GM18951 (cell line): ENCODE measurements around the gene FIBCD1.

Source experiments
- POLR2A ChIP-seq: IDR thresholded peaks from 4 replicates; pipeline ENCODE4 v1.6.1; 2011; ENCODE audit warnings: mild to moderate bottlenecking; ENCODE audit not compliant: insufficient read length, insufficient read depth; ENCODE audit errors: extremely low read depth
- in situ Hi-C: fragments of 300-500 bp; cut with MboI; formaldehyde crosslinking; loops from one replicate; pipeline ENCODE4 v1.12.0; 2022; ENCODE audit warnings: low sequenced_read_pairs, mixed read lengths, inconsistent platforms; ENCODE audit not compliant: unreplicated experiment

Gene FIBCD1

DNA sequence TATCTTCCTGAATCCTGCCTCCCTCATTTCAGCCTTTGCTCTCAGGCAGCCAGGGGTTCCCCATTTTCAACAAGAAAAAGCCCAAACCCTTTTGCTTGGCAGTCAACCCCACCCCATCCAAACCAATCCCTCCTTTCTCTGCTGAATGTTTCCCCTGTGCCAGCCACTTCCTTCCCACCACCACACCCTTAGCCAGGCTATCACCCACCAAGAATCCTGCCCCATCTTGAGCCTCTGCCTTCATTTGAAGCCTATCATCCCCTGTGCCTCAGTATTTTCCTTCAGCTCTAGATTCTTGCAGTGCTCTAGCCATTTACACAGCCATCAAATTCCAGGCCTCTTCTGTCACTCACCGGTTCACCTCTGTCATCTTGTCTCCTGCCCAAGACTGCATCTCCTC, 15.3 kb upstream of the FIBCD1 start:
- in situ Hi-C loops = no loop called here
- TF ChIP-seq POLR2A = no peak

DNA sequence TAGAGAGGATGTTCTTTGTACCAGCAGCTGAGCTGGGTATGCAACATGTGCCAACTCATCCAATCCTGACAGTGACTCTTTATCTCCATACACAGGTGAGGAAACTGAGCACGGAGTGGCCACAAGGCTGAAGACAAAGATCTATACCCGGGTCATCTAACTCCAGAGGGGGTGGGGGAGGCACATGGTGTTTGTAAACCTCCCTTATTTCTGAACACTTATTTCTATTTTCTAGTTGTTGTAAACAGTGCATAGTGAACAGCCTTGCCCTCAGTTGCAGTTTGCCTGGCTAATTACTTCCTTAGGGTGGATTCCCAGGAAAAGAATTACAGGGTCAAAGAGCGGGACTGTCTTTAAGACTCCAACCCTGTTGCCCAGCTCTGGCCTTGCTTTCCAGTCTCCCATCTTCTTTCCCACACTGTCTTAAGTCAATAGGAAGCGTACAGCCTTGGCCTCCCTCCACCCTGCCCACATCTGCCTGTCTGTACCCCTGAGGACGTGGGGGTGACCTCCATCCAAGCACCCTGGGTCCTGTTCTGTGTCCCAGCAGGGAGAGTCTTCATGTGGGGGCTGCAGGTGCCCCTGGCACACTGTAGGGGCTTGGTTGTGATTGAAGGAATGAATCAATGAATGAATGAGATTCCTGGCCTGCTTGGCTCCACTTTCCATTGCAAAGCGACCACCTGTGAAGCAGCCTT, 13.2 kb upstream of the FIBCD1 start:
- TF ChIP-seq POLR2A = no peak
- in situ Hi-C loops = no loop called here

DNA sequence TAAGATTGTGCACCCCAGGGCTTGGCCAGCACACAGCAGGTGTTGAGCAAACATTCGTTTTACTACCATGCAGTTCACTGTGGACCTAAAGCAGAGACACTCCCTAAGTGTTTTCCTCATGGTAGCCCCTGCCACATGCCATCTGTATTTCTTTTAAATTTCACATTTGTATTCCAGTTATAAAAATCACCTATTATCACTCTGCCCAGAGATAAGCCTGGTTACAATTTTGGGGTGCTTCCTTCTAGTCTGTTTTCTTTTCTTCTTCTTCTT, 10.9 kb upstream of the FIBCD1 start:
- TF ChIP-seq POLR2A = no peak
- in situ Hi-C loops = no loop called here

DNA sequence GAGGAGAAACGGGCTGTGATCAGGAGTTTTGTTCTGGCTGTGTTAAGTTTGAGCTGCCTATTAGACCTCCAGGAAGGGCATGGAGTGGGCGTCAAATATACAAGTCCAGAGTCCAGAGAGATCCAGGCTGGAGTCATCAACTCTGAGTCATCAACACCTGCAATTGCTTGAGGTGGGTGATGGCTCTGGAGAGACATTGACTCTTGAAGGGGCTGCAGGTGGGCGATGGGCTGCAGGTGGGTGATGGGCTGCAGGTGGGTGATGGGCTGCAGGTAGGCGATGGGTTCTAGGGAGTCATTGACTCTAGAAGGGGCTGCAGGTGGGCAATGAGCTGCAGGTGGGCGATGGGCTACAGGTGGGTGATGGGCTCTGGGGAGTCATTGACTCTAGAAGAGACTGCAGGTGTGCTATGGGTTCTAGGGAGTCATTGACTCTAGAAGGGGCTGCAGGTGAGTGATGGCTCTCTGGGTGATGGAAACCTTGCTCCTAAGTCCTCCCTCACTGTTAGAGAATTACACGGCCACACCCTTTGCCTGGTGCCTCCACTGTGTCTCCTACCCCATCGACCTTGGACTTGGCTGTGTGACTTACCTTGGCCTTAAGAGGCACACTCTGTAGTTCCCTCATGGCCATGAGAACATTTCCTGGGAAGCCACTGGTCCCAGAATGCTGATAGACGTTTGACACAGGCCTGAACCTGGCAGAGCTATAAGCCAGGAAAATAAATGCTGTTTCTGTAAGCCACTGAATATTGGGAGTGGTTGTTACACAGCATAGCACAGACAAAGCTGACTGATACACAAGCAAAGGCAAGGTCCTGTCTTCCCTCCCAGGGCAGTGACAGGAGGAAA, 10.4 kb upstream of the FIBCD1 start:
- in situ Hi-C loops = loop anchor here (5.0 kb wide), 1 partner anchor 77 kb away; no protein-coding TSS in a partner anchor
- no peak for TF ChIP-seq POLR2A

GRCh38 chr9:130948266-130948665, 9.2 kb upstream of the FIBCD1 start:
- no peak for TF ChIP-seq POLR2A
- in situ Hi-C loops = loop anchor here (5.0 kb wide), 1 partner anchor 76 kb away; no protein-coding TSS in a partner anchor

GRCh38 chr9:130947618-130948140, 8.6 kb upstream of the FIBCD1 start:
- in situ Hi-C loops = loop anchor here (5.0 kb wide), 1 partner anchor 75 kb away; no protein-coding TSS in a partner anchor
- no peak for TF ChIP-seq POLR2A

DNA sequence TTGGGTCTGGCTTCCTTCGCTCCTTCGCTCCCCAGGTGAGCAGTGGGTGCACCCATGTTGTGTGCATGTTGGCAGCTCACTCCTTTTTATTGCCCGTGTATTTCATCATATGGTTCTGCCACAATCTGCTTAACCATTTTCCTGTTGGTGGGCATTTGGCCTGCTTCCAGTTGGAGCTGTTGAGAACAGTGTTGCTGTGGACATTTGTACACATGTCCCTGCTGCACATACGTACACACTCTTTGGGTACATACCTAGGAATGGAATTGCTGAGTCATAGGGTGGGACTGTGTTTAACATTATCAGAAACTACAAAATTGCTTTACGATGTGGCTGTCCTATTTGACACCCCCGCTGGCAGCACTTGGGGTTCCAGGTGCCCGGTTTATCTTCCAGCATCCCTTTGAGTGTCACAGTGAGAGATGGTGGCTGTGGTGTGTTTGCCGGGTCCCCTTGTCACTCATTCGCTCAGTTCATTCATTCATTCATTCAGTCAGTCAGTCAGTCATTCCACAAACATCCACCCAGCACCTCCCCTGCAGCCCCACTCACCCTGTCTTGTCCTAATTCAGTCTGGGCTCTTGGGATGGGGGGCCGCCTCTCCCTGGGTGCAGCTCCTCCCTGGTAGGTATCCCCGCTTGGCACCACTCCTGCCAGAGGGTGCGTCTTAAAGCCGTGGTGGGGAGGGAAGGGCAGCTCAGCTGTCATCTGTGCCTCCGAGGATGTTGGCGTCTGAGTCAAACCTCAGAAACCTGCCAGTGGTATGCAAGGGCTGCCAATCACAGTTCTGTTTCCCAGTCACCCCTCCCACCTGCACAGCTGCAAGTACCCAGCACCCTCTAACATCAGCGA, 7.9 kb upstream of the FIBCD1 start:
- in situ Hi-C loops = loop anchor here (5.0 kb wide), 1 partner anchor 75 kb away; no protein-coding TSS in a partner anchor
- no peak for TF ChIP-seq POLR2A

DNA sequence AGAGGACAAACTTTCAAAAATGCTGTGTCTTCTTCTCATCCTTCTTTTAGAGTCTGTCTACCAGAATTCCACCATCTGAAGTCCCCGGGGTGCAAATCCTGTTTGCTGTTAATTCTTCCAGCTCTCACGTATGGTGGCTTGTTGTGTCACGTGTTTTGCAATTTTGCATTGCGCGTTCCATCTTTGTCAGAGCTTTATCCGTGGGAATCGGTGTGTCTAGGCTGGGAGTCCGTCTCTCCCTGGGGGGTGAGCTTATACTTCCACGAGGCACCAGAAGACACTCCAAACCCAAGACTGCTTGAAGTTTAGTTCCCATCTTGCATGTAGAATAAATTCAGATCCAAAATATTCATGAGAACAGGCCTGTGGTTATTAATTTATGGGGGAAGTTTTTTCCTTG, 6.1 kb upstream of the FIBCD1 start:
- in situ Hi-C loops = loop anchor here (5.0 kb wide), 1 partner anchor 73 kb away; no protein-coding TSS in a partner anchor
- no peak for TF ChIP-seq POLR2A

GRCh38 chr9:130944510-130945058, 5.5 kb upstream of the FIBCD1 start:
- in situ Hi-C loops = loop anchor here (5.0 kb wide), 1 partner anchor 72 kb away; no protein-coding TSS in a partner anchor
- TF ChIP-seq POLR2A = no peak

DNA sequence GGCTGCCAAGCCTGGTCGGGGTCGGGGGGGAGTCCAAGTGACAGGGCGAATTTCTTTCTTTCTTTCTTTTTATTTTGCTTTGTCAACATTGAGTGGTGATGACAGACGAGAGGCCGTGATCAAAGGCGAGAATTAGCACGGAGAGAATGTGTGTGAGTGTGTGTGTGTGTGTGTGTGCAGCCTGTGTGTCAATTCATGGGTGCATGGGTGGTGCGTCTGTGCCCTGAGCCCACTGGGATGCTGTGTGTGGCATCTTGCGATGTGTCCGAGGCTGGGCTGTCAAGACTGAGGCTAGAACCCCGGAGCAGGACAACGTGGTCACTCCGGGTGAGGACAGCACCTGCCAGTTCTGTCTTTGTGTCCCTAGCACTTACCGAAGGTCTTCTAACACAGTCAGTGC, 4.7 kb upstream of the FIBCD1 start:
- in situ Hi-C loops = no loop called here

DNA sequence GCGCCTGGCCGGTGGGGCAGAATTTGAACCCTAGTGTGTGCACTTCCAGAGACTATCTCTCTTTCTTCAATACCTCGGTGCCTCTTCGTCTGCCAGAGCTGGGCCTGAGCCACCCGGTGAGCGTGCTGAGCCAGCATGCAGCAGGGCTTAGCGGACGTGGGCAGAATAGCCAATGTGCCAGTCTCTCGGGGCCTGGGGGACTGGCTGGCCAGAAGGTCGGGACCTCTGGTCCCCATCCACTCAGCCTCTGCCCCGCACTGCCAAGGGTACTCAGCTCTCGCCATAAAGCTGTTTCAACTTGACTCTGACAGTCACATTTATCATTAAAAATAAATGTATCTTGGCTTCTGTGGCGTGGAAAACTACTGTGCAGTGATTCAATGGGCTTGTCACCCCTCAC, 4.2 kb upstream of the FIBCD1 start:
- no peak for TF ChIP-seq POLR2A

More for the DNA sequence above, 4.7 kb upstream of the FIBCD1 start:
- no peak for TF ChIP-seq POLR2A

DNA sequence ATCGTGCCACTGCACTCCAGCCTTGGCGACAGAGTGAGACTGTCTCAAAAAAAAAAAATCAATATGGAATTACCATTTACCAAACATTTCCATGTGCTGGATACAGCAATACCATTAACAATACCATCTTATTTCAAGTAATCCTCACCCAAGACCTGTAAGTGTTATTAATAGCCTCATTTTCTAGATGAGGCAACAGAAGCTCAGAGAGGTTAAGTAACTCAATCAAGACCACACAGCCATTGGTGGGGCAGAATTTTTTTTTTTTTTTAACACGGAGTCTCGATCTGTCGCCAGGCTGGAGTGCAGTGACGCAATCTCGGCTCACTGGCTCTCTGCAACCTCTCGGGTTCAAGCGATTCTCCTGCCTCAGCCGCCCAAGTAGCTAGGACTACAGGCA, 3.6 kb upstream of the FIBCD1 start:
- TF ChIP-seq POLR2A = no peak
- in situ Hi-C loops = no loop called here

More for the DNA sequence above, 4.2 kb upstream of the FIBCD1 start:
- in situ Hi-C loops = no loop called here
